GM10248 (cell line): Measurements from ENCODE around the gene FGD2.

Experiments
- CTCF ChIA-PET: fragments of 300-600 bp; sonication (Branson Sonifier 250); formaldehyde crosslinking; extraction: SDS; loops from one replicate; lab custom pipeline; 2021; ENCODE audit warnings: antibody characterized with exemption; lab: Yijun Ruan, JAX
- POLR2A ChIA-PET: fragments of 350-650 bp; sonication (Branson Sonifier 250); formaldehyde crosslinking; extraction: SDS; loops from one replicate; lab custom pipeline; 2020; ENCODE audit warnings: antibody characterized with exemption; lab: Yijun Ruan, JAX
- DNase-seq: peaks from one replicate; pipeline ENCODE4 v3.0.0; 2012; ENCODE audit errors: extremely low spot score
- TF ChIP-seq, protein P1 (sequence below): IDR thresholded peaks from 2 replicates; pipeline ENCODE4 v1.5.1; 2012; ENCODE audit warnings: mild to moderate bottlenecking, low read depth; ENCODE audit errors: extremely low read depth, missing control alignments, control extremely low read depth

Gene FGD2

DNA sequence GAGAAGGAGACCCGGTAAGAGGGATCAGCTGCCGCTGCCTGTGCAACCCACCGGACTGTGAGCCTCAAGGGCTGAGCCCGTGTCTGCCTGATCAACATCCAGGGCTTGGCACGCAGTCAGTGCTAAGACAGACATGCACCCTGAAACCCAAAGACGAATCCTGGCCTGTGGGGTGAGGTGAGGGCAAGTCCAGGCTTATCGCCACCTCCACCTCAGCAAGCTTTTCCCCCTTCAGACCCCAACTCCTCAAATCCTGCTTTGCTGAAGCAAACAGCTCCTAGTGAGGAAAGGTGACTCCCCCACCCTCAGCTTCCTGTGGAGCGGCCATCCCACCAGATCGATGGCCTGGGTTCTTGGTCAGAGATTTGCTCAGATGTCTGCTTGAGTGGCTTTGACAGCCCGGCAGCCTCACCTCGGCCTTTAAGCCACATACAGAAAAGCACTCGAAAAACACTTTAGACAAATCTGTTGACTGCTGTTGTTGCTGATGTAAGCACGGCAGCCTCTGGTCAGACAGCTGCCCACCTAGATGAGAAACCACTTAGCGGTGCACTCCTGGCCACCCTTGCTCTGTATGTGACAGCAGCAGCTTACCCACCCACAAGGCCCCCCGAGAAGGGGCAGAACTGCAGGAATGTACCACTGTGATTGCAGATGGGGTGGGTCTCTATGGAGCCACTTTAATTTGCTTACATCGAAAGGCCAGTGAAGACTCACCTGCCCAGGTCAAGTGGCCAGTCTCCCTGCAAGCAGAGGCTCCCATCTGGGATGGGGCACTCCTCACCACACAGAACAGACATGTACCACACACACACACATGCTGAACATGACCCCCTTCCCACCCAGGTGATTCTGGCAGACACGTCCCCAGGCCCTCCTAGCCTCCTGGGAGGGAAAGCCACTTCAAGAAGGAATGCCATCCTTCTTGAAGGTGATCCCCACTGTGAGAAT is 34.3 kb upstream of the FGD2 start:
- CTCF ChIA-PET = interaction anchor here (2.0 to 2.8 kb wide), 3 partner anchors 8 to 47 kb away, joined by 5 to 7 read pairs (median 6); no protein-coding TSS in a partner anchor
- no peak for DNase-seq
- TF ChIP-seq, protein P1, sequence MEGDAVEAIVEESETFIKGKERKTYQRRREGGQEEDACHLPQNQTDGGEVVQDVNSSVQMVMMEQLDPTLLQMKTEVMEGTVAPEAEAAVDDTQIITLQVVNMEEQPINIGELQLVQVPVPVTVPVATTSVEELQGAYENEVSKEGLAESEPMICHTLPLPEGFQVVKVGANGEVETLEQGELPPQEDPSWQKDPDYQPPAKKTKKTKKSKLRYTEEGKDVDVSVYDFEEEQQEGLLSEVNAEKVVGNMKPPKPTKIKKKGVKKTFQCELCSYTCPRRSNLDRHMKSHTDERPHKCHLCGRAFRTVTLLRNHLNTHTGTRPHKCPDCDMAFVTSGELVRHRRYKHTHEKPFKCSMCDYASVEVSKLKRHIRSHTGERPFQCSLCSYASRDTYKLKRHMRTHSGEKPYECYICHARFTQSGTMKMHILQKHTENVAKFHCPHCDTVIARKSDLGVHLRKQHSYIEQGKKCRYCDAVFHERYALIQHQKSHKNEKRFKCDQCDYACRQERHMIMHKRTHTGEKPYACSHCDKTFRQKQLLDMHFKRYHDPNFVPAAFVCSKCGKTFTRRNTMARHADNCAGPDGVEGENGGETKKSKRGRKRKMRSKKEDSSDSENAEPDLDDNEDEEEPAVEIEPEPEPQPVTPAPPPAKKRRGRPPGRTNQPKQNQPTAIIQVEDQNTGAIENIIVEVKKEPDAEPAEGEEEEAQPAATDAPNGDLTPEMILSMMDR = no peak
- POLR2A ChIA-PET = interaction anchor here (0.5 kb wide), 1 partner anchor 11 kb away, joined by 3 read pairs; no protein-coding TSS in a partner anchor

DNA sequence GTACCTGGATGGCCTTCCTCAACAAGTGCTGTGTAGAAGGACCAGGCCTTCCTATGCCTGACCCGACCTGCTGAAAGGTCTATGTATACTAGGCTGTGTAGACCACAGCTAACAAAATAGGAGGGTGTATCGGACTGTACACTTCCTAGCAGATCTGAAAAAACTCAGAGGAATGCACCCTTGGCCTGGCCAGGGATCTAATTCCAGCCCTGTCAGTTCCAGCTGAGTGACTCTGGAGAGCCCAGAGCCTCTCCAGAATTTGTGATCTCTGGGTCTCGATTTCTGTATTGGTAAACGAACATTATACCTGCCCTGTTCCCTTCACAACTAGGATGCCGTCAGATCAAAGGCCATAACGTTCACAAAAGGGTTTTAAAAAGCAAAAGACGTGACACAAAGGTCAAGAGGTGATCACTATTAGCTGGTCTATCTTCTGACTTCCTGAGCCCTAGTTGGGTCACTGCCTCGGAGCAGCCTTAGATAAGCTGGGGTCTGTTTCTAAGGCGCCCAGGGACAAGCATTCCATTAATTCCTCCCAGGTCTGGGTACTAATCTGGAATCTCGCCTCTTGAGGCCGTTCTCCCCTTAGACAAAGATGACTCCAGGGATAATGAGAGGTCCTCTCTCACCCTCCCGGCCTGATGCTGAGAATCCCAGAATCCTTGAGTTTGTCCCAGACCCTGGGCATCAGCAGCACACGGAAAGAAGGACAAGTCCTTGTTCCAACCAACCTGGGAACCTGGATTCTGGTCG is 33.4 kb upstream of the FGD2 start:
- ChIA-PET POLR2A (interaction anchor here (0.7 kb wide), 1 partner anchor 388 kb away, joined by 7 read pairs; no protein-coding TSS in a partner anchor), CTCF (interaction anchor here (1.2 to 2.8 kb wide), 4 partner anchors 9 to 91 kb away, joined by 3 to 7 read pairs (median 6); no protein-coding TSS in a partner anchor)
- TF ChIP-seq, protein P1 = no peak
- DNase-seq = no peak

DNA sequence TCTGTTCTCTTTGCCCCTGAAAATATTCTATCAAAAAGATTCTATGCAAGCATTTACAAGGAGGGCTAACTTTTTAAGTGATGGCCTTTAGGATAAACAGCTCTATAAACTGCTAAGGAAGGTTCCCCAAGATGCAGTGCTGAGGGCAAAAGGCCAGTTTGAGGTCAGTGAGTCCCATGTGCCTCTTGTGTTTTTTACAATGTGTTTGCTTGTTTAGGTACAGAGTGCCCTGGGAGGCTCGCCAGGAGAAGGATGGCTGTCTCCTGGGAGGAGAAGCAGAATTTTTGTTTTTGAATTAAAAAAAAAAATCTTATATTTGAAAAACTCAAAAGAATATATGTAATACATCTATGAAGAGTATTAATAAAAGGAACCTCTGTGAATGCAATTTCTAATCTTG is 32.3 kb upstream of the FGD2 start:
- DNase-seq = no peak
- ChIA-PET POLR2A (no interaction called here), CTCF (interaction anchor here (1.2 to 2.8 kb wide), 2 partner anchors 10 to 92 kb away, joined by 3 to 7 read pairs; no protein-coding TSS in a partner anchor)
- TF ChIP-seq, protein P1 = no peak

DNA sequence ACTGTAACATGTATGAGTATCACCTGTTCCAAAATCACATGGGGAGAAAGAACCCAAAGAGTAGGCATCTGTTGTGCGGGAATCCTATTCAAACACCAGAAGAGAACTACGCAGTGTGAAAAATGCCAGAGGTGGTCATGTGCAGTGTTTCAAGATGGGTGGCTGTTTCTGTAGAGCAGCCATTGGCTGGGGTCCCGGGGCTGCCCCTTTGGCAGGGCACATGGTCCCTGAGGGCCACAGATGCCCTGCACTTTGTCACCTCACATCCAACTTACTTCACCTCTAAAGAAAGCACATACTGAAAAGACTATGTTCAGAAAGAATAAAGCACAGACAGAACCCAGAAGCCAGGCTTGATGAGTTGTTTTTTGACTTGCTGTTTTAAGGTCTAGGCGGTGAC is 31.8 kb upstream of the FGD2 start:
- ChIA-PET CTCF (interaction anchor here (2.8 kb wide), 1 partner anchor 10 kb away, joined by 7 read pairs; no protein-coding TSS in a partner anchor), POLR2A (no interaction called here)
- DNase-seq = no peak
- TF ChIP-seq, protein P1 = no peak

DNA sequence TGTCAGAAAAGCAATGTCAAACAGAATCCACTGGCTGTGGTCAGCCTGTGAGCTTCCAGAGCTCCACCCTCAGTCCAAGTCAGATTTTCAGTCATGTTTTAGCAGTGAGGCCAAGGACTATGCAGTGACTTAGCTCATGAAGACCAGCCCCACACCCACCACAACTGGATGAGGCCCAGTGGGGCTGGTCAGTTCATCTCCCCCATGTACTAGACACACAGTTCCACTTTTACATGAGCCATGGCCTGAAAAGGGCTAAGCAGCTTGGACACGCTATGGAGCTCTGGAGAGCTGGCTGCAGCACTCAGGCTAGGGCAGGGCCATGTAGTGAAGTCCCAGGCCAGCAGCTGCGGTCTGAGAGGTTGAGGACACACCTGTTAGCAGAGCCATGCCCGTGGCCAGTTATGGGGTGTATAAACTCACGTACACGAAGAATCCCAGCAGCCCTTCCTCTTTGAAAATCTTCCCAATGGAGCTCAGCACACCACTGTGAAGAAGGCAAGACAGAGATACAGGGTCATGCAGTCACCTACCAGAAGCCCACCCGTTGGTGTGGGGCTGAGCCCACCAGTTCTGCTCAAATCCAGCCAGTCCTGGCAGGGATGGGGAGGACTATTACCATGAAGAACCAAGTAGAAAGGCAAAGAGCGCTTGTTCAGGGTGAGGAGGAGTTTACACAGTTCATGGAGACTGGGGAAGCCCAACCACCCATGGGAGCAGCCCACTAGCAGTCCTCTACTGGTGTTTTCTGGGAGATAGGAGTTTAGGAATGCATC is 30.0 kb upstream of the FGD2 start:
- ChIA-PET POLR2A (interaction anchor here (0.6 kb wide), 1 partner anchor 369 kb away, joined by 3 read pairs; no protein-coding TSS in a partner anchor), CTCF (interaction anchor here (0.6 to 3.0 kb wide), 9 partner anchors 9 to 124 kb away, joined by 3 to 32 read pairs (median 4); partner anchors contain the start of gene MTCH1)
- DNase-seq = no peak
- TF ChIP-seq, protein P1 = no peak

DNA sequence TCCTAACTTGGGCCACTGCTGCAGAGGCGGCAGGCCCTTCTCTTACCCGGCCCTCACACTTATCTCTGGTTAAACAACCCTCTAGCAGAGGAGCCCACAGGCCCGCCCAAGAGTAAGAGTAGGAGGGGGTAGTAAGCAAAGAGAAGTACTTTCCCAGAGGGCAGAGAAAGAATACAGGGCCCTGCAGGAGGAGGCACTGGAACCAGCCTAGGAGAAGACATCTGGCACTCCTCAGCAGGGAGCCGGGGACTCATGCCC is 29.5 kb upstream of the FGD2 start:
- ChIA-PET POLR2A (no interaction called here), CTCF (interaction anchor here (1.1 to 3.0 kb wide), 8 partner anchors 10 to 125 kb away, joined by 3 to 32 read pairs (median 4); no protein-coding TSS in a partner anchor)
- DNase-seq = no peak
- TF ChIP-seq, protein P1 = no peak
